ENCODE results near the gene PLEKHG4B.

Gene PLEKHG4B

GRCh38 chr5:129148-129547 is 37.2 kb downstream of the PLEKHG4B start:
- no peak for DNase-seq (ENCODE audit: low spot score)

GRCh38 chr5:129820-130219 is 37.9 kb downstream of the PLEKHG4B start:
- no peak for DNase-seq (ENCODE audit: low spot score)

GRCh38 chr5:130601-131131 is 38.7 kb downstream of the PLEKHG4B start:
- no peak for DNase-seq (ENCODE audit: low spot score)

GRCh38 chr5:136901-137300 is 44.9 kb downstream of the PLEKHG4B start:
- no peak for DNase-seq (ENCODE audit: low spot score)

- no peak for DNase-seq (ENCODE audit: low spot score)
These were observed 45.8 kb downstream of the PLEKHG4B start for GRCh38 chr5:137741-138140.

GRCh38 chr5:138936-139335 is 47.0 kb downstream of the PLEKHG4B start:
- no peak for DNase-seq (ENCODE audit: low spot score)

- no peak for DNase-seq (ENCODE audit: low spot score)
These were observed 47.8 kb downstream of the PLEKHG4B start for GRCh38 chr5:139579-140442.

GRCh38 chr5:140443-140829 is 48.5 kb downstream of the PLEKHG4B start:
- DNase-seq (ENCODE audit: low spot score): no peak

- DNase-seq (ENCODE audit: low spot score): no peak
These were observed 49.2 kb downstream of the PLEKHG4B start for GRCh38 chr5:141211-141610.

GRCh38 chr5:141761-142160 is 49.8 kb downstream of the PLEKHG4B start:
- DNase-seq (ENCODE audit: low spot score): no peak

- DNase-seq (ENCODE audit: low spot score): no peak
These were observed 50.4 kb downstream of the PLEKHG4B start for GRCh38 chr5:142246-142810.

GRCh38 chr5:143041-143440 is 51.1 kb downstream of the PLEKHG4B start:
- no peak for DNase-seq (ENCODE audit: low spot score)

GRCh38 chr5:144941-145340 is 53.0 kb downstream of the PLEKHG4B start:
- no peak for DNase-seq (ENCODE audit: low spot score)

- DNase-seq (ENCODE audit: low spot score): no peak
These were observed 53.8 kb downstream of the PLEKHG4B start for GRCh38 chr5:145585-146323.

- DNase-seq (ENCODE audit: low spot score): no peak
These were observed 55.8 kb downstream of the PLEKHG4B start for GRCh38 chr5:147751-148150.

GRCh38 chr5:149745-150485 is 57.9 kb downstream of the PLEKHG4B start:
- DNase-seq (ENCODE audit: low spot score): no peak

- no peak for DNase-seq (ENCODE audit: low spot score)
These were observed 58.8 kb downstream of the PLEKHG4B start for GRCh38 chr5:150746-151145.

GRCh38 chr5:152077-152476 is 60.1 kb downstream of the PLEKHG4B start:
- DNase-seq (ENCODE audit: low spot score): no peak

GRCh38 chr5:153256-153655 is 61.3 kb downstream of the PLEKHG4B start:
- no peak for DNase-seq (ENCODE audit: low spot score)

- no peak for DNase-seq (ENCODE audit: low spot score)
These were observed 62.3 kb downstream of the PLEKHG4B start for GRCh38 chr5:154236-154635.

GRCh38 chr5:154826-155225 is 62.9 kb downstream of the PLEKHG4B start:
- no peak for DNase-seq (ENCODE audit: low spot score)

Data from hematopoietic multipotent progenitor cell treated with erythropoietin and hydrocortisone succinate and interleukin-3 and kit ligand, for 15 days (in vitro differentiated cells).